ENCODE measurements around the gene RIMBP2. TPM values are rescaled to one million over a fixed set of nuclear protein-coding genes. Genes with fewer than 3 reads are reported as not detected.
A peak's percentile ranks its signal among the peaks of the same experiment; 100 is the strongest.

The RIMBP2 gene
- total and polyA plus RNA-seq, 11 donors, result 2.1 TPM; not detected in 10

DNA sequence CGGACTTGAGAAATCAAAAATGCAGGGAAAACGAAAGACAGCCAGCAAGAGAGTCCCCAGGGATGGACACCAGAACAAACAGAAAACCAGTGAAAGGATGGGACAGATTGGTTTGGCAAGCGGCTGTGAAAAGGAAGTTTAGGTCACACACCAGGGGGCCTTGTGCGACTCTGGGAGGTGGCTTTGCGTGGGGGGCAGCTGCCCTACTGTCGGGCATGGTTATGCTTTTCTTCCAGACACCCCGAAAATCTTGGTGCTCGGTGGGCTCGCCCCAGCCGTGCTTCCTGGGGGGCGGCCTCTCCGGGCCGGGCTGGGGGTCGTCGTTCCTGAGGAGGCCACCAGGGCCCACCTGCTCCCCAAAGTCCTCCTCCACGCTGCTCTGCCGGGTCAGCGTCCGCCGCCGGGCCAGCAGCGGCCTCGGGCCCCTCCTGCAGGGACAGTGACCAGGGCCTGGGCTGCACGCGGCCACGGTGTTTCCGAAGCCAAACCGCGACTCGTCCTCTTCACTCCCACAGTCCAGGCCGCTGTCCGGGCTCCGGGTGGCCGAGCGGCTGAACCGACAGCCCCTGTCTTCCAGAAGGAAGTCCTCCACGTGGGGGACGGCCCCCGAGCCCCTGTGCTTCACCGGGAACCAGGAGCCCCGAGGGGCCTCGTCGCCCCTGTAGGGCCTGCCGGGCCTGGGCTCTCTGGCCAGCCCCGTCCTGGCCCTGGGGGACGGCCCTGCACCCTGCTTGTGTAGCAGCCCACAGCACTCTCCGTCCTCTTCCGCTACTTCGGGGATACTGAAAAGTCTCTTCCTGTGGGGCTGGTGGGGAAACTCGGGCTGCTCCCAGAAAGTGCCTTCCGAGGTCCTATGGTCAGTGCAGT lies 291.9 kb downstream of the RIMBP2 start:
- Histone ChIP-seq H3K4me3 (no peak overlapping the region), H3K27me3 (peaks cover 0 to 4% (median 0%) of the 10 kb centered on the region in 9 donors), H3K4me1 (no peaks in the 10 kb centered on the region), H3K36me3 (no peaks in the 10 kb centered on the region), H3K27ac (no peak overlapping the region), H3K9me3 (no peaks in the 10 kb centered on the region)
- ATAC-seq (peak in 1 of 4 donors; percentile 36), DNase-seq (no peak)
- intact Hi-C loops (cut with DNase I), result no loop called here
- no peak for TF ChIP-seq POLR2A (IDR thresholded peaks at IDR 0.05)
- TF ChIP-seq, protein P1, sequence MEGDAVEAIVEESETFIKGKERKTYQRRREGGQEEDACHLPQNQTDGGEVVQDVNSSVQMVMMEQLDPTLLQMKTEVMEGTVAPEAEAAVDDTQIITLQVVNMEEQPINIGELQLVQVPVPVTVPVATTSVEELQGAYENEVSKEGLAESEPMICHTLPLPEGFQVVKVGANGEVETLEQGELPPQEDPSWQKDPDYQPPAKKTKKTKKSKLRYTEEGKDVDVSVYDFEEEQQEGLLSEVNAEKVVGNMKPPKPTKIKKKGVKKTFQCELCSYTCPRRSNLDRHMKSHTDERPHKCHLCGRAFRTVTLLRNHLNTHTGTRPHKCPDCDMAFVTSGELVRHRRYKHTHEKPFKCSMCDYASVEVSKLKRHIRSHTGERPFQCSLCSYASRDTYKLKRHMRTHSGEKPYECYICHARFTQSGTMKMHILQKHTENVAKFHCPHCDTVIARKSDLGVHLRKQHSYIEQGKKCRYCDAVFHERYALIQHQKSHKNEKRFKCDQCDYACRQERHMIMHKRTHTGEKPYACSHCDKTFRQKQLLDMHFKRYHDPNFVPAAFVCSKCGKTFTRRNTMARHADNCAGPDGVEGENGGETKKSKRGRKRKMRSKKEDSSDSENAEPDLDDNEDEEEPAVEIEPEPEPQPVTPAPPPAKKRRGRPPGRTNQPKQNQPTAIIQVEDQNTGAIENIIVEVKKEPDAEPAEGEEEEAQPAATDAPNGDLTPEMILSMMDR (IDR thresholded peaks at IDR 0.05), result no peak
- WGBS, 4 donors, result 72 to 84% (median 82%) methylated on average over 26 to 51 of the region's 51 CpGs

DNA sequence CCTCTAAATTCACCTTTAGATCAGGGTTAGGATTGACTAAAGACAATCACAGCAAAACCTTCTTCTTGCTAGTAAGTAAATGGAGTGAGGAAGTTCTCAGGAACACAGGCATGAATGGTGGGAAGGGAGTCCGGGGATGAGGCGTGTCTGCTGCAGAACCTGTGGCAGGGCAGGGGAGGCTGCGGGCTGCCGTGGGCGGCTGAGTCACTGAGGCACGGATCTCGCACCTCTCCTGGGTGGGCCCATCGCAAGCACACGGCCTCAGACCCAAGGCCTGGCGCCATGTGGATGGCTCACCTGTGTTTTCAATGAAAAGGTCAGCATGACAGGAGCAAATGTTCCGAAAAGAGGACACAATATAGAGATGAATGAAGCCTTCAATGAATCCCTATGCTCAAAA lies 293.0 kb downstream of the RIMBP2 start:
- Histone ChIP-seq H3K4me3 (no peak overlapping the region), H3K27ac (no peak overlapping the region), H3K27me3 (peaks cover 0 to 4% (median 0%) of the 10 kb centered on the region in 9 donors), H3K36me3 (no peaks in the 10 kb centered on the region), H3K9me3 (no peaks in the 10 kb centered on the region), H3K4me1 (no peaks in the 10 kb centered on the region)
- intact Hi-C loops (cut with DNase I), result no loop called here
- DNase-seq (no peak), ATAC-seq (no peak)
- no peak for TF ChIP-seq POLR2A (IDR thresholded peaks at IDR 0.05)
- TF ChIP-seq, protein P1 (IDR thresholded peaks at IDR 0.05), result no peak
- WGBS, 4 donors, result 81 to 89% (median 85%) methylated on average over 11 of the region's 11 CpGs

DNA sequence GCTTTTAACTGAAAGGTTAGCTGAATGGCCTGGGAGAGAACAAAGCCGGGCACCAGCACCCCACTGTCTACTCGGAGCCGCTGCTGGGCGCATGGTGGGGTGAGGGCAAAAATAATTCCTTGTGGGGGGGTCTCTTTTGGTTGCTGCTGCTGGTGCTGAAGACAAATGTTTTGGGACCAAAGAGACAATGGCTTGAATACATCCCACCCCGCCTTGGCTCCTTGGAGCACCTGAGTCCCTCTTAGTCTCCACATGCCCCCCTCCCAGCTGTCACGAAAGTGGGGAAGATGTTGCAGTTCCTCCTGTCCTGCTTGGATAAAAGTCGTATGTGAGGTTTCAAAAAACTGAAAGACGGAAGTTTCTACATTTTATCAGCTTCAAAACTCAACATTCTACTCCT lies 293.4 kb downstream of the RIMBP2 start:
- intact Hi-C loops (cut with DNase I), result no loop called here
- TF ChIP-seq, protein P1 (IDR thresholded peaks at IDR 0.05), result no peak
- TF ChIP-seq POLR2A (IDR thresholded peaks at IDR 0.05), result no peak
- WGBS, 4 donors, result 81 to 89% (median 83%) methylated on average over 8 of the region's 8 CpGs

DNA sequence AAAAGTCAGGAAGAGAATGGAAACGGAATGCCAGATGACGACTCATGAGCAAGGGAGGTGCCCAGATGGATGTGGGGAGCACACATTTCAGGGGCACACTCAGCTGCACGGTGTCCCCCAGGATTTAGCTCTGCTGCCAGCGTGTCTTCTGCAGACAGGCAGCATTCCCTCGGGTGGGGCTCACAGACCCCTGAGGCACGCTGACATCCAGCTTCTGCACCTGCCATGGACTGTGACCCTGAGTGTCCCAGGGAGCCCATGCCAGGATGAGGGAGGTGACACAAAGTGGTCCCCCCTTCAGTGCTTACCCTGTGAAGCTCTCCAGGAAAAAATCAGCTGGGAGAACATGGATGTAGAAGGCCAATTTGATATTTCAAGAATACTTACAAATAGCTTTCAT lies 294.2 kb downstream of the RIMBP2 start:
- Histone ChIP-seq H3K9me3 (no peaks in the 10 kb centered on the region), H3K4me3 (no peak overlapping the region), H3K36me3 (no peaks in the 10 kb centered on the region), H3K4me1 (no peaks in the 10 kb centered on the region), H3K27ac (no peak overlapping the region), H3K27me3 (peaks cover 0 to 9% (median 0%) of the 10 kb centered on the region in 9 donors)
- intact Hi-C loops (cut with DNase I), result no loop called here
- no peak for TF ChIP-seq POLR2A (IDR thresholded peaks at IDR 0.05)
- TF ChIP-seq, protein P1 (IDR thresholded peaks at IDR 0.05), result no peak
- DNase-seq (no peak), ATAC-seq (no peak)
- WGBS, 4 donors, result 56 to 64% (median 61%) methylated on average over 6 of the region's 6 CpGs

More for the DNA sequence above, 293.4 kb downstream of the RIMBP2 start:
- no peaks in the 10 kb centered on the region for H3K9me3 ChIP-seq
- H3K4me3 ChIP-seq, result no peak overlapping the region
- no peak overlapping the region for H3K27ac ChIP-seq
- H3K27me3 ChIP-seq, result peaks cover 0 to 4% (median 0%) of the 10 kb centered on the region in 9 donors
- DNase-seq (no peak), ATAC-seq (no peak)
- H3K4me1 ChIP-seq, result no peaks in the 10 kb centered on the region
- H3K36me3 ChIP-seq, result no peaks in the 10 kb centered on the region
